HFFc6 (cell line): Measurements from ENCODE around the gene COL8A1. TPM values are rescaled to one million over a fixed set of nuclear protein-coding genes. Genes with fewer than 3 reads are reported as not detected.

Experiments used
- DNase-seq: peaks from one replicate; pipeline ENCODE4 v3.0.0-alpha.2; 2018
- H3K27ac Mint-ChIP-seq: 2 replicates; pipeline ENCODE4 v1.8.0; 2020; ENCODE audit warnings: mild to moderate bottlenecking, mixed read lengths
- H3K27me3 Mint-ChIP-seq: 2 replicates; pipeline ENCODE4 v1.8.0; 2021; ENCODE audit warnings: mild to moderate bottlenecking, moderate library complexity, mixed read lengths; ENCODE audit not compliant: insufficient read depth
- H3K36me3 Mint-ChIP-seq: 2 replicates; pipeline ENCODE4 v1.8.0; 2021; ENCODE audit warnings: low read depth, mixed read lengths
- H3K4me1 Mint-ChIP-seq: 2 replicates; pipeline ENCODE4 v1.8.0; 2020; ENCODE audit warnings: low read depth, mixed read lengths
- H3K4me3 Mint-ChIP-seq: 2 replicates; pipeline ENCODE4 v1.8.0; 2020; ENCODE audit warnings: mild to moderate bottlenecking, moderate library complexity, mixed read lengths
- H3K9me3 Mint-ChIP-seq: 2 replicates; pipeline ENCODE4 v1.8.0; 2020; ENCODE audit warnings: mild to moderate bottlenecking, mixed read lengths
- CTCF ChIP-seq: fragments of 200-600 bp; sonication (generic); IDR thresholded peaks from 2 replicates; pipeline ENCODE4 v1.5.0; 2021; ENCODE audit warnings: antibody characterized with exemption, mild to moderate bottlenecking
- total RNA-seq, 6 experiments: library from RNA; stranded (reverse); fragmentation: NEBNext Ultra II Directional; extraction: Animal tissue kit (Norgen Biotek cat#: 25700); gene quantifications; 2 replicates in 1 of 6; 3 replicates in 5 of 6; pipeline ENCODE4 v1.2.3, GENCODE V29; 2021

The COL8A1 gene
- total RNA-seq, 6 experiments from 2014 or later, result 27.3 to 88.7 (median 30.1) TPM

- no peak for TF ChIP-seq CTCF
- Mint-ChIP-seq H3K4me1 (peaks cover 19% of the 10 kb centered on the region), H3K36me3 (peaks cover 5% of the 10 kb centered on the region), H3K27me3 (no peaks in the 10 kb centered on the region), H3K27ac (no peak overlapping the region), H3K4me3 (no peak overlapping the region), H3K9me3 (no peaks in the 10 kb centered on the region)
- no peak for DNase-seq
These were observed 43.1 kb downstream of the COL8A1 start for GRCh38 chr3:99681512-99681911.

- DNase-seq, result no peak
- Mint-ChIP-seq H3K4me1 (peaks cover 19% of the 10 kb centered on the region), H3K27ac (no peak overlapping the region), H3K36me3 (peaks cover 5% of the 10 kb centered on the region), H3K27me3 (no peaks in the 10 kb centered on the region), H3K4me3 (no peak overlapping the region), H3K9me3 (no peaks in the 10 kb centered on the region)
- no peak for TF ChIP-seq CTCF
These were observed 43.6 kb downstream of the COL8A1 start for GRCh38 chr3:99681976-99682375.

- Mint-ChIP-seq H3K36me3 (peaks cover 5% of the 10 kb centered on the region), H3K27me3 (no peaks in the 10 kb centered on the region; the same call in 1 of the 2 replicates), H3K27ac (no peak overlapping the region), H3K4me1 (peaks cover 6% of the 10 kb centered on the region), H3K9me3 (no peaks in the 10 kb centered on the region), H3K4me3 (no peak overlapping the region)
- TF ChIP-seq CTCF, result no peak
- DNase-seq, result no peak
These were observed 45.1 kb downstream of the COL8A1 start for GRCh38 chr3:99683465-99683864.

- Mint-ChIP-seq H3K27ac (no peak overlapping the region), H3K9me3 (no peaks in the 10 kb centered on the region), H3K27me3 (no peaks in the 10 kb centered on the region; the same call in 1 of the 2 replicates), H3K36me3 (peaks cover 5% of the 10 kb centered on the region), H3K4me3 (no peak overlapping the region), H3K4me1 (peaks cover 5% of the 10 kb centered on the region; the same call in 1 of the 2 replicates)
- DNase-seq, result no peak
- TF ChIP-seq CTCF, result no peak
These were observed 45.5 kb downstream of the COL8A1 start for GRCh38 chr3:99683876-99684275.

- Mint-ChIP-seq H3K9me3 (no peaks in the 10 kb centered on the region), H3K4me1 (peaks cover 6% of the 10 kb centered on the region; the same call in 1 of the 2 replicates), H3K27me3 (no peaks in the 10 kb centered on the region; the same call in 1 of the 2 replicates), H3K36me3 (peaks cover under 1% of the 10 kb centered on the region; the same call in 1 of the 2 replicates), H3K27ac (no peak overlapping the region), H3K4me3 (no peak overlapping the region)
- DNase-seq, result no peak
- TF ChIP-seq CTCF, result no peak
These were observed 46.2 kb downstream of the COL8A1 start for GRCh38 chr3:99684644-99685043.

GRCh38 chr3:99686469-99686868 lies 48.1 kb downstream of the COL8A1 start:
- Mint-ChIP-seq H3K4me1 (peaks cover 6% of the 10 kb centered on the region; the same call in 1 of the 2 replicates), H3K36me3 (no peaks in the 10 kb centered on the region), H3K27me3 (no peaks in the 10 kb centered on the region; the same call in 1 of the 2 replicates), H3K9me3 (no peaks in the 10 kb centered on the region), H3K4me3 (no peak overlapping the region), H3K27ac (no peak overlapping the region)
- DNase-seq, result no peak
- TF ChIP-seq CTCF, result no peak
